GM18499 (cell line): Measurements from ENCODE around the gene FKBP9.
A peak's percentile ranks its signal among the peaks of the same experiment; 100 is the strongest.
"Not testable (repeated sequence)": the region's sequence is repeated elsewhere in the genome, so short reads cannot be mapped to it uniquely, and the experiment has no call there.

ENCODE experiments used
- ATAC-seq: cut with Tn5 transposase; IDR thresholded peaks from one replicate; pipeline ENCODE4 v1.9.1; 2021; ENCODE audit warnings: moderate number of reproducible peaks; ENCODE audit not compliant: insufficient read depth, unreplicated experiment

FKBP9 gene

DNA sequence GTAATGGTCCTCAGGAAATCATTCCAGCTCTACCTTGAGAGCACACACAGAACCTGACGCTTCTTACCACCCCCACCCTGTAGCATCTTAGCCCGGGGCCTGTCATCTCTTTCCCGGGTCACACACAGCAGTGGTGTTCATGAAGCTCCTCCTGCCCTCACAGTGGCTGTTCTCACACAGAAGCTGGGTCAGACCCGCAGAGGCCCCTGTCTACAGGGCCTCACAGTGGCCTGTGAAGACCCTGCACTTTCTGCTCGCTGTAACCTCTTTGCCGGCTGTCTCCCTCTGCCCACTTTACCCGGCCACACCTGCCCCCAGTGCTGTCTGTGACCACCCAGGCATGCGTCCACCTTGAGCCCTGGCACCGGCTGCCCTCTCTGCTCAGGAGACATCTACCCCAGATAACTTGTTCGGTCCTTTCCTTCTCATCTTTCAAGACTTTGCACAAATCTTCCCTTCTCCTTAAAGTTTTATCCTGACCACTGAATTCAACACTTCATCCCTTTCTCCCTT is 46.9 kb downstream of the FKBP9 start:
- not testable (repeated sequence) for ATAC-seq

DNA sequence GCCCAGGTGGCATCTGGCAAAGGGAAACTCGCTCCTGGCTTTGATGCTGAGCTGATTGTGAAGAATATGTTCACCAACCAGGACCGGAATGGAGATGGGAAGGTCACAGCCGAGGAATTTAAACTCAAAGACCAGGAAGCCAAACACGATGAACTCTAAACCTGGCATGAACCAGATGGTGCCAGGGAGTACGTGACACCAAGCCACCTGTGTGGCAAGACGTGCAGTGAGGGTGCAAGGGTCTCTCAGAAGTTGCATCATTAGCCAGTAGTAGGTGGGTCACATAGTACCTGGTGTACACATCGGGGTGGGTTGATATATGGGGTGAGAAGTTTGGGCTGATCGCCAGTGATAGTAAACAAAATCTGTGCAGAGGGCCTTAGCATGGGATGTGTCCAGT is 48.0 kb downstream of the FKBP9 start:
- not testable (repeated sequence) for ATAC-seq

DNA sequence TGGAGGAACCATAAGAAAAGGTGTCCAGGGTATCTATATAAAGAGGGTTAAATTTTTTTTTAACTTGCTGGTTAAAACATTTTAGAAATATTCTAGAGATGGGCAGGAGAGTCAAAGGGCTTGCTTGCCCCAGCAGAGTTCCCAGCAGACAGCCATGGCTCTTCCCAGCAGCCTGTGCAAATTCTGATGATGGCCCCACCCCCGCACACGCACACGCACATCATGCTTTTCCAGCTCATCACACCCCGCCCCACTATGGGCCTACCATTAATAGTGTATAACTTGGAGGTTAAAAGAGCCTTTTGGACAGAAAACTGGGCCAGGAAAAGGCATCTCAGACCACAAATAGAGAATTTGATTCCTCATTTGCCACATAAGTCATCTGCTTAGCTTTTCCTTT is 48.5 kb downstream of the FKBP9 start:
- not testable (repeated sequence) for ATAC-seq

DNA sequence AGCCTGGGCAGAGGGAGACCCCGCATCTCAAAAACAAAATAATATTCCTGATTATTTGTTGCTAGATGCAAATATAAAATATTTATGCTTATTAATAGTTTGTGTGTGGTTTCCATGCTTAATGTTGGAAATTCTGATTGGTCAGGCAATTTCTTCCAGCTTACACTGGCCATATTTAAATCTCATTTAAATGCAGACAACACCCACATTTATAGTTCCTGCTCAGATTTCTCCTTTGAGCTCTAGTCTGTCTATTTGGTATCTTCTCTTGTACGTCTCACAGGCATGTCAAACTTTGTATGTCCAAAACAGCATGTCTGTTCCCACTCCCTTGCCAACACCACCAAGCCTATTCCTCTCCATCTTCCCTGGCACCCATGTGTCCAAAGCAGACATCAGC is 52.5 kb downstream of the FKBP9 start:
- no peak for ATAC-seq

DNA sequence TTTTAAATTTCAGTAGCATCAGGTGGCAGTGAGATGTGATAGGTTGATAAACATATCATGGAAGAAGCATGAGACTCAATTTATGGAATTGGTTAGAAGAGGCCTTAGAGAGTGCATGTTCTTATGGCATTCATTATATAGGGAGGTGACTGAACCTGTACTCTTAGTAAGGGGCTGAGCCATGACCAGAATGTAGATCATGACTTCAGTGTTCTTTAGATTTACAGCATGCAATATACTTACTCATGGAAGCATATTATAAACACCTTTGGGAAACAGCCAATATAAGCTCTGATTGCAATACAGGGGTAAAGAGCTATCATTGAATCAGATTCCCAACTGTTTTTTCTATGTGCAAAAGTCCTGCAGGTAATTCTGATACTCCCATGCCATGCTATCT is 55.1 kb downstream of the FKBP9 start:
- ATAC-seq: no peak

DNA sequence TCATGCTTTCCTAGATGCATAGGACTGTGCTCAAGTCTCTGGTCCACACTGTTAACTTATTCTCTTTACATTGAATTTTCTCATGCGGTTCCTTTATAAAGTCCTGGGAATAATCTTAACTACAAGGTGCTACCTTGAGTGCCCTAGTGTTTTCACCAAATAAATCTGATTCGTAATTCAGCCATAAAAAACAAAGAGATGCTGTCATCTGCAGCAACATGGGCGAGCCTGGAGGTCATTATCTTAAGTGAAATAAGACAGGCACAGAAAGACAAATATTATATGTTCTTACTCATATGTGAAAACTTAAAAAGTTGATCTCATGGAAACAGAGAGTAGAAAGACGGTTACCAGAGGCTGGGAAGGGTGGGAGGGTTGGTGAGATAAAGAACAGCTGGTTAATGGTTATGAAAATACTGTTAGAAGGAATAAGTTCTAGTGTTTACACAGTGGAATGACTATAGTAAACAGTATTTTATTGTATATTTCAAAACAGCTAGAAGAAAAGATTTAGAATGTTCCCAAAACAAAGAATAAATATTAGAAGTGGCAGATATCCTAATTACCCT is 67.0 kb downstream of the FKBP9 start:
- ATAC-seq: no peak

DNA sequence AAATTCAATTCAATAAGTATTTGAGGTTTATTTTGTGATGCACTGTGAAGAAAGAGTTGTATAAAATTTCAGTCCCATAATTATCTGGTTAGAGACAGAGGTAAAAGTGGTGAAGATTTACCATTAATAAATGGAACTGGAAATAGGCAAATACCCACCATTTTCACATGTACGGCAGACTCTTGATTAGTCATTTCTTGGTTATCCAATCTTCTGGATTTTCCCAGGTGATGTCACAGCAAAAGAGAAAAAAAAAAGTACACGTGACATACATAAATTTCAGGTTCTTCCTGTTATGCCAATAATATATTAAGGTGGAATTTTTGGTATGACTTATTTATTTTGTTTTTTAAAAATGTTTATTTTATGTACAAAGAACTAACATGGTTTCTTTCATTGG is 78.5 kb downstream of the FKBP9 start:
- no peak for ATAC-seq

DNA sequence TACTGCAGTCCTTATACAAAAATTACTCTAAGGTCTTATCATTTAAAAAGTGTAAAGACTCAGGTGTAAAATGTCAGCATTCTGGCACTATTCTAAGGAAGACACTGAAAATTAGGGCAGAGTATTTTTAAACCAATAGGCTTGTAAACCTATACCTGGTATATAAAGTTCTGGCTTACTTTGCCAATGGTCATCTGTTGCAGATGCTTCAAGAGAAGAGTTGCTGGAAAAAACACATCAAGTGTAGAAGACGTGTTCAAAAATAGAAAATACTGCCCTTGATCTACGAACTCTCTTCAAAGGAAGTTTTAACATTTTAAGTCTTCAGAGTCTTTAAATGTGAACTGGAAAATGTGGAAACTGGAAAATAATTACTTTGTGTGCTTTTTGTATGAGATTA is 81.4 kb downstream of the FKBP9 start:
- no peak for ATAC-seq

DNA sequence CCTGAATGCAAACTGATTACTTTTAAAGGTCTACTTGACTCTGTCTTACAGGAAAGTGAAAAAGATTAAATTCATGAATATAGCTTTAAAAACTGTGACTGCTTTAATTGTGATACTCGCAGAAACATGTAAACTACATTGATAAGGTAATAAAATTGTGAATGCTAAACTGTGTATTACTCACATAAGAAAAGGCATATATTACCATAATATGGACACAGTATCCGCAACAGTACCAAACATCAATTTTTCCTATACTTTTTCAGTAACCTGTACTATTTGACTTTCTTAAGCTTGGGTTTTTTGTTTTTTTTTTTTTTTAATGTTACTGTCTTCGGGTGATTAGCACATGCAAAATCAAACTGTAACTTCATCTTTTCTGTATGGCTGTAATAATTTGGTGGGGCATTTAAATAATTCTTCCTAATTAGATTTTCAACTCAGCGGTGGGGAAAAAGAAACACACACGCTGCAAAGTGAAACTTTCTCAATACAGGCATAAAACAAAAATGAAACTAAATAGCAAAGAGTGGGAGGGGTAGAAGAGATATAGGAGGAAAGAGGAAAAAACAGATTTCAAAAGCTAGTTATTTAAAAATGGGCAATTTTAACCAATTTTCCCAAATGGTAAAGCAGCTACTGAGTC is 82.1 kb downstream of the FKBP9 start:
- ATAC-seq: peak; percentile 25

DNA sequence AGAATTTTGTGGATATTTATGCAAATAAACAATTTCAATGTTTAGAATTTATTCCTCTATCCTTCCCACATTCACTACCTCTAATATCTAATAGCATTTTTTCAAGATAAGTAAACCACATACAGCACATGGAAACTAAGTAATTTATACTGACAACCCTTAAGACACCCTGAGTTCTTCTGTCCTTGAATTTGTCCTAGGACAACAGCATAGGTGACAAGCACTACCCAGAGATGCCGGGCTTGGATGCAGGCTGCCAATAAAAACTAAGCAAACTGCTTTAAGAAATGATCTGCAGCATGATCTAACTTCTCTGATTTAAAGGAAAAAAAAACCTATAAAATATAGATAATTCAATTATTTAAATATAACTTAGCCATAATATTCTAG is 82.7 kb downstream of the FKBP9 start:
- no peak for ATAC-seq

DNA sequence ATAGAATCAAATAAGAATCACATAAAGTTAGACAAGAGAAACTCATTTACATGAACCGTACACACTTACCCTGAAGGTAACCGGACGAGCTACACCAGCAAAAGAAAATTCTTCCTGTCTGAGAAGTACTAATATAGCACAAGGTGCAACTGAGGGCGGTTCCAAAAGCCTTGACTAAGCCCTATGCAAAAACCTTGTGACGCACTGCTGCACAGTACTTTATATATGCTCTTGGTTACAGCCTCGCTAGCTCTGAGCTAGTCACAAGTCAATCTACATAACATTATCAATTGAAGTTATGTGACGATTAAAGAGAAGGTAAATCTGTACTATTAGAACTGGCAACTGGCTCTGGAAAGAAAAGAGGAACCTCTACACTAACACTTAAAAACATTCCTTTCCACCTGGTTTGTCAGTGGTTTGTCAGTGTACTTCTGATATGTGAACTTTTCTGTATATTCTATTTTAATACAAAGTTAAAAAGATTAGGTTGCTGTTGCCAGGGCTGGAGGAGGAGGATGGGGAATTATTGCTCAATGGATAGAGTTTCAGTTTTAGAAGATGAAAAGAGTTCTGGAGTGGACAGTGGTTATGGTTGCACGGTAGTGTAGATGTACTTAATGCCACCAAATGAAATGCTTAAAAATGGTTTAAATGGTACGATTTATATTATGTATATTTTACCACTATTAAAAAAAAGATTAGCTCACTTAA is 83.7 kb downstream of the FKBP9 start:
- peak; percentile 81 for ATAC-seq

DNA sequence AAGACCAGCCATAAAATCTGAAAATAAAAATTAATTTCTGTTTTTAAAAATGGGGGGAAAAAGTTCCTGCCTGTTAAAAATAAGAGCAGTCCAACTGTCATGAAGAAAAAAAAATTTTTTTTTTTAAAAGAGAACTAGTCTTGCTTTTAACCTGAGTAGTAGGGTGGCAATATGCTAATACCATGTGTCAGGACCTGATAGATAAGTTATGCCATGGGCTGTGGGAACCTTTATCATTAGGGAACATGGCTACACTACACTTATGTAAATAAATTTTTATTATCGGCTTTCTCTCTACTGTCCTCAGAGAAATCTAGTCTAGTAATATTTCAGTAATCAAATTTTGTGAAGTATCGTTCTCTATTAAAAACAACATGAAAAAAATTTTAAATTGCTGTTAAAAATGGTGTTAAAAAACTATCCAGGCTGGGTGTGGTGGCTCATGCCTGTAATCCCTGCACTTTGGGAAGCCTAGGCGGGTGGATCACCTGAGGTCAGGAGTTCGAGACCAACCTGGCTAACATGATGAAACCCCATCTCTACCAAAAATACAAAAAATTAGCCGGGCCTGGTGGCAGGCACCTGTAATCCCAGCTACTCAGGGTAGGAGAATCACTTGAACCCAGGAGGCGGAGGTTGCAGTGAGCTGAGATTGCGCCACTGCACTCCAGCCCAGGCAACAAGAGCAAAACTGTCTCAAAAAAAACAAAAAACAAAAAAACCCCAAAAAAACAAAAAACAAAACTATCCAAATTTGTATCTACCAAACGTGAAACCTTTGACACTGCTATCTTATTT is 84.6 kb downstream of the FKBP9 start:
- no peak for ATAC-seq

DNA sequence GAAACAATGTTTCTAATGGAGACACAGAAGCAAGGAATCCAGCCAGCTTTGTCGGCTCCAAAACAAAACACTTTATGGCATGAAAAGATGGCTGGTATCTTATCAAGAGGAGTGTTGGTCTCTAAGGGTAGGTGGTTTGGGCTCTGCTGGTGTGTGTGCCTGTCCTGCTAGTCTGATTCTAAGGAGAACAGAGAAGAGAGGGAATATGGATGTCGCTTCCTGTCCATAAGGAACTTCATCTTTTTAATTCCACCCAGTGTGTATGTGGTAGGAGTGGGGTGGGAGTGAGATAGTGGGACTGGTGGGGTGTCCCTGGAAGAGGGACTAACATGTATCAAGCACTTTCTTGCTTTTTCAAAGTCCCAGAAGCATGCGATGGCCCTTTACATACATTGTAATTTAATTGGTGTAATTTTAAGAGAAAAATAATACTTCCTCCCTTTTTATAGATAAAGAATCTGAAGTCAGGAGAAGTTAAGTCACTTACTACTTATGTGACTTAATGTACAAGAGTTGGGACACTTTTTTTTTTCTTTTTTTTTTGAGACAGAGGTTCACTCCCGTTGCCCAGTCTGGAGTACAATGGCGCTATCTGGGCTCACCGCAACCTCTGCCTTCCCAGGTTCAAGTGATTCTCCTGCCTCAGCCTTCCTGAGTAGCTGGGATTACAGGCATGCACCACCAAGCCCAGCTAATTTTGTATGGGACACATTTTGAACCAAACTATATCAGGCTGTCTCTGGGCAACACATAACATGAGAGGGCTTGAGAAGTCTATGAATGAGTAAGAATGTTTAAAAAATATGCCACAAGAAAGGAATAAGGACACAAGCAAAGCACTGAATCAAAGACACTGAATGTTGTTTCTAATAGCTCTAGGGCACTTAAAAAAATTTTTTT is 86.5 kb downstream of the FKBP9 start:
- no peak for ATAC-seq

DNA sequence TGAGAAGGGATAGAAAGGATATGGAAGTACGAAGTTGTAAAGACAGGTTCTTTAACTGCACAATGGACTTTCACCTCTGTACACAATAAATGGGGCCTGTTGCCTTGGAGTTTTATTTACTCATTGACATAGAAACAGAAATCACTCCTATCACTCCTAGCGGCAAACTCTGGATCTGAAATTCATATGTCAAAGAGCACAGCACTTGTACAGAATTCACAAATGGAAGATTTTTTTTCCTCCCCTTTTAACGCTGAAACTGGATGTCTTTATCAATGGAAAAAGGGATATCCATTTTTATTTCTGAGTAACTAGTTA is 87.1 kb downstream of the FKBP9 start:
- ATAC-seq: no peak

DNA sequence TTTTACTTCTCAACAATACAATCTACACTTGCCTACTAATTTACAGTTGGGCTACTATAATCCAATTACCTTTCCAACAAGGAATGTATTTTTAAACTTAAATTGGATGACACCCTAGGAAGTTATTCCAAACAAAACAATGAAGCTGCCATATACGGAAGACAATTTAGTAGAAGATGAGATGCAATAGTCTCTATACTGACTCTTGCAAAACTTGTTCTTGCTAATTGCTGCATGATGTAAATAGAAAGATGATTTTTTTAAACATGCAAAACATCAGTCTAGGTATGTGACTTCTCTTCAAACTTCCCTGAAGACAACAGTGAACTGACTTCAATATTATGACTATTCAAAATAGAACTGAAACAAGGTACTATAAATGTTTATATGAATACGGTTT is 87.7 kb downstream of the FKBP9 start:
- ATAC-seq: peak; percentile 28

DNA sequence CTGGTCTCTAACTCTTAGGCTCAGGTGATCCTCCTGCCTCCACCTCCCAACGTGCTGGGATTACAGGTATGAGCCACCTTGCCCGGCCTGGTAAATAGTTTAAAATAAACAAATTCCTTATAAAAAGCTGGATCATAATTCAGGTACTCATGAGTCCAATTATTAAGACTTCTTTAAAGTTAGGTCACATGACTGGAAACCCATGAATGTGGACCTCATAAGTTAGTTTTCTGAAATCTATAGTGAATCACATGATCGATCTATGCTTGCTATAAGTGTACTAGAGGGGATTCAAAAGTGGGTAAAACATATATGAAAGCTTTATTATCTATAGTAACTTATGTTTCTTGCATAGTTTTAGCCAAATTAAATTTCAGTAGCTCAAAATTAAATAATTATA is 91.0 kb downstream of the FKBP9 start:
- no peak for ATAC-seq

DNA sequence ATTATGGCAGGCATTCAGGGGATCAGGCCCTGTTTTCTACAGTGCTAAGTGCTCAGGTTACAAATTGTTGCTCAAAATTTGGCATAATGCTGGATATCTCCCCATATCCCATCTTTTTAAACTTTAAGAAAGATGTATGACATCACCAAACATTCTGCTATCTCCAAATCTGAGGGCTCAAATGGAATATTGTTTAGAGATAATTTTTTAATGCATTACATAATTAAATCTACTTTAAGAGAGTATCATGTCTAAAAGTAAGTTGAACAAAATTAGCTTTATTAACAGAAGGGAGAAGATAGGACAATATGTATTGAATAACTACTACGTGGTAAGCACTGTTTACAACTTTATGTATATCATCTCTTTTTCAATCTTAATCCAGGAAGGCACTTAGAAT is 91.5 kb downstream of the FKBP9 start:
- no peak for ATAC-seq

DNA sequence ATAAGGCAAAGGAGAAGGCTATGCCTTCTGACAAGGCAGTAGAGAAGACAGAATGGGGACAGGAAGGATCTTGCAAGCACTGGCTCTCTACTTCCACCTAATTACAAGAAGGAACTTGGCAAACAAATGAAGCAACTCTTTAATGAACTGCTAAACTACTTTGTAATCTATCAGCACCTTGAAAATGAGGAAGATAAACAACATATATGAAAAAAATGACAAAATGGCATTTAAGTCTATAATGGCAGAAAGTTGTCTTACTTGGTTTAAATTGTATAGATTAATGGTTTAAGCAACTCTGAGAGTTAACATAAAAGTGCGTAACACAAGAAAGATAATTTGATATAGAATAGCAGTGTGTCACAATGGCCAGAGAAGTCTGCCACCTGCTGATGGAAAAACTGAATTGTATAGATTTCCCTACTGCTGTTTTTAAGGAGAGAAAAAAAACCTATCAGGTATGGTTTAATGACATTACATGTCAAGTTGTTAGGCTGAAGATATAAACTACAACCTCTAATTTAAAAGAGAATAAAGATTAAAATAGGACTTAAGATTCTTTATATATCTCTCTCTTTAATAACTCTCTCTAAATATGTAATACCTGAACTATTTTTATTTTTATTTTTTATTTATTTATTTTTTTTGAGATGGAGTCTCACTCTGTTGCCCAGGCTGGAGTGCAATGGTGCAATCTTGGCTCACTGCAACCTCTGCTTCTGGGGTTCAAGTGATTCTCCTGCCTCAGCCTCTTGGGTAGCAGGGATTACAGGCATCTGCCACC is 93.5 kb downstream of the FKBP9 start:
- ATAC-seq: no peak

DNA sequence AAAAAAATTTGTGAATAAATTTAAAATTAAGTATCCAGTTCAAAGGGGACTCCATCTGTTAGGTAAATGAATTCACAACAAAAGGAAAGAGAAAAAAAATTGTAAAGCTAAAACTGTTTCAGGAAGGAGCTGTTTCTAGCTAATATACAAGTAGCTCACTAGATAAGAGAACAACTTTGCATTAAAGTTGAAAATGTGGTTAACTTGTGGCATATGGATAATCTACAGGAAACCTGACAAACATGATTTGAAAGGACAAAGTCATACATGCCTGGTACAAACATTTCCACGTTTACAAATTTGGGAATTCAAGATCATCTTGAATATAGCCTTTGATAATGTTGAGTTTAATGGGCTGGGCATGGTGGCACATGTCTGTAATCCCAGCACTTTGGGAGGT is 96.5 kb downstream of the FKBP9 start:
- ATAC-seq: no peak
